ENCODE measurements around the gene VSX1.

Gene VSX1

DNA sequence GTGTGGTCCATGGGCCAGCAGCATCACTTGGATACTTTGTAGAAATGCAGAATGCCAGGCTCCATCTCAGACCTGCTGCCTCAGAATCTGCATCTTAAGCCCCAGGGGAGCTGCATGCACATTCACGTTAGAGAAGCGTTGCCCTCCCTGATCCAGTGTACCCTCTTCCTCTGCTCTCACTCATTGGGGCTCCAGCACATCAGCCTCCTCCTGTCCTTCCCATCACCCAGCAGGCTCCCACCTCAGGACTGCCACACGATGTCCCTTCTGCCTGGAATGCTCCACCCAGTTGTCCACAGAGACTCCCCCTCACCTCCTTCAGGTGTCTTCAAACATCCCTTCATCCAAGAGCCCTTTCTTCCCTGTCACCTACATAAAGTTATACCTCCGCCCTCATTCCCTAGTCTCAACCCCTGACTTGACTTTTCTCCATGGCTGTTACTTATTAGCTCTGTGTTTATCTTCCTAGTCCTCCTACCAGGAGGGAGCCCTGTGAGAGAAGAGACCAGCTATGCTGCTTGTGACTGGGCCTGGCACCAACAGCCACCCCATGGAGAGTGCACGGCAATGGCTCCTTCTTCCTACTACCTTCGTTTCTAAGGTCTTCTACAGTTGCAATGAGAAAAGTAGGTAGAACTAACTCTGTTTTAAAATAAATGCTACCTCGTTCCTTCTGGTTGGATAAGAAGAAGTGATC is 20.7 kb downstream of the VSX1 start:
- TF ChIP-seq POLR2AphosphoS5 (IDR thresholded peaks at IDR 0.05; ENCODE audit: low read depth, low read length) (no peak), TAF1 (IDR thresholded peaks at IDR 0.05; ENCODE audit: borderline replicate concordance, insufficient read depth, low read length) (no peak), FOXP2 (optimal IDR thresholded peaks at IDR 0.05; ENCODE audit: borderline replicate concordance, extremely low read depth, extremely low read length, insufficient read depth) (no peak), SIN3A (IDR thresholded peaks at IDR 0.05; ENCODE audit: borderline replicate concordance, insufficient read depth, low read length) (no peak)
- TF ChIP-seq, protein P1, sequence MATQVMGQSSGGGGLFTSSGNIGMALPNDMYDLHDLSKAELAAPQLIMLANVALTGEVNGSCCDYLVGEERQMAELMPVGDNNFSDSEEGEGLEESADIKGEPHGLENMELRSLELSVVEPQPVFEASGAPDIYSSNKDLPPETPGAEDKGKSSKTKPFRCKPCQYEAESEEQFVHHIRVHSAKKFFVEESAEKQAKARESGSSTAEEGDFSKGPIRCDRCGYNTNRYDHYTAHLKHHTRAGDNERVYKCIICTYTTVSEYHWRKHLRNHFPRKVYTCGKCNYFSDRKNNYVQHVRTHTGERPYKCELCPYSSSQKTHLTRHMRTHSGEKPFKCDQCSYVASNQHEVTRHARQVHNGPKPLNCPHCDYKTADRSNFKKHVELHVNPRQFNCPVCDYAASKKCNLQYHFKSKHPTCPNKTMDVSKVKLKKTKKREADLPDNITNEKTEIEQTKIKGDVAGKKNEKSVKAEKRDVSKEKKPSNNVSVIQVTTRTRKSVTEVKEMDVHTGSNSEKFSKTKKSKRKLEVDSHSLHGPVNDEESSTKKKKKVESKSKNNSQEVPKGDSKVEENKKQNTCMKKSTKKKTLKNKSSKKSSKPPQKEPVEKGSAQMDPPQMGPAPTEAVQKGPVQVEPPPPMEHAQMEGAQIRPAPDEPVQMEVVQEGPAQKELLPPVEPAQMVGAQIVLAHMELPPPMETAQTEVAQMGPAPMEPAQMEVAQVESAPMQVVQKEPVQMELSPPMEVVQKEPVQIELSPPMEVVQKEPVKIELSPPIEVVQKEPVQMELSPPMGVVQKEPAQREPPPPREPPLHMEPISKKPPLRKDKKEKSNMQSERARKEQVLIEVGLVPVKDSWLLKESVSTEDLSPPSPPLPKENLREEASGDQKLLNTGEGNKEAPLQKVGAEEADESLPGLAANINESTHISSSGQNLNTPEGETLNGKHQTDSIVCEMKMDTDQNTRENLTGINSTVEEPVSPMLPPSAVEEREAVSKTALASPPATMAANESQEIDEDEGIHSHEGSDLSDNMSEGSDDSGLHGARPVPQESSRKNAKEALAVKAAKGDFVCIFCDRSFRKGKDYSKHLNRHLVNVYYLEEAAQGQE (IDR thresholded peaks at IDR 0.05; ENCODE audit: insufficient read depth in 1 of 2, low read depth in 2 of 2, low read length in 2 of 2), result no peak

- no peak for TF ChIP-seq TAF1 (IDR thresholded peaks at IDR 0.05; ENCODE audit: borderline replicate concordance, insufficient read depth, low read length)
- TF ChIP-seq SIN3A (IDR thresholded peaks at IDR 0.05; ENCODE audit: borderline replicate concordance, insufficient read depth, low read length), result no peak
- no peak for TF ChIP-seq POLR2AphosphoS5 (IDR thresholded peaks at IDR 0.05; ENCODE audit: low read depth, low read length)
- TF ChIP-seq, protein P1 (IDR thresholded peaks at IDR 0.05; ENCODE audit: insufficient read depth in 1 of 2, low read depth in 2 of 2, low read length in 2 of 2), result no peak
- TF ChIP-seq FOXP2 (optimal IDR thresholded peaks at IDR 0.05; ENCODE audit: borderline replicate concordance, extremely low read depth, extremely low read length, insufficient read depth), result no peak
Observed at GRCh38 chr20:25059866-25060465, 22.0 kb downstream of the VSX1 start.

DNA sequence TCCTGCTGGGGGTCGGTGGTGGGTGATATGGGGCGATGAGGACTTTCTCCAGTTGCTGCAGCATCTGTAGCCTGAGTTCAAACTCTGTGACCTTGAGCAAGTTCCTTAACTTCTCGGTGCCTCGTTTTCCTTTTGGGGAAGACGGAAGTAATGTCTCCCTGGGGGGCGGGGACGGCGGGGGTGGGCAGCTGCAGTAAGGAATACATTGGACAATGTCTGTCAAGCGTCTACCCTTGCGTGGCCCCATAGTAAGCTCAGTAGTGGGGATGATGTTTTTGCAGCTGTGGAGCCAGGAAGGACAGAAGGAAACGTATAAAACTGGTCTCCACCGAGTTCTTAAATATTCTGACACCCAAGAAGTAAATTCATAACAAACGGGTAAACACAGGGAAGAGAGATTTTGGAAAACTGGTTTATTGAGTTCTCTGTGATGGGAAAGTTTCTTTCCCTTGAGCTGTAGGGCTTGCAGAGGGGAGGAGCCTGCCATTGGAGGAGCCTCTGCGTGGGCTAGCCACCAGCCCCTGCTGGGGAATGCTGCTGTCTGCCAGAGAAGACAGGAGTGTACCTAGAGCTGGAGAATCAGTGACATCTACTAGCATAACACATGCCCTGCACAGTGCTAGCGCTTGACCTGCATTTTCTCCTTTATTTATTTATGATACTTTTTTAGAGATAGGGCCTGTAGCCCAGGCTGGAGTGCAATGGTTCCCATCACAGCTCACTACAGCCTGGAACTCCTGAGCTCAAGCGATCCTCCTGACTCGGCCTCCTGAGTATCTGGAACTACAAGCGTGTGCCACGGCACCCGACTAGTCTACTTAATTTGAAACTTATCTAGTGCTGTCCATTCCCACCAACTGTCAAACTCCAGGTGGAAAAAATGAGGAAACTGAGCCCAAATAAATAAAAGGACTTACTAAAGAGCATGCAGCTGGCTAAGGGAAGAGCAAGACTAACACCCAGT is 22.8 kb downstream of the VSX1 start:
- TF ChIP-seq SIN3A (IDR thresholded peaks at IDR 0.05; ENCODE audit: borderline replicate concordance, insufficient read depth, low read length) (no peak), POLR2AphosphoS5 (IDR thresholded peaks at IDR 0.05; ENCODE audit: low read depth, low read length) (no peak), TAF1 (IDR thresholded peaks at IDR 0.05; ENCODE audit: borderline replicate concordance, insufficient read depth, low read length) (no peak), FOXP2 (optimal IDR thresholded peaks at IDR 0.05; ENCODE audit: borderline replicate concordance, extremely low read depth, extremely low read length, insufficient read depth) (no peak)
- TF ChIP-seq, protein P1 (IDR thresholded peaks at IDR 0.05; ENCODE audit: insufficient read depth in 1 of 2, low read depth in 2 of 2, low read length in 2 of 2), result no peak

DNA sequence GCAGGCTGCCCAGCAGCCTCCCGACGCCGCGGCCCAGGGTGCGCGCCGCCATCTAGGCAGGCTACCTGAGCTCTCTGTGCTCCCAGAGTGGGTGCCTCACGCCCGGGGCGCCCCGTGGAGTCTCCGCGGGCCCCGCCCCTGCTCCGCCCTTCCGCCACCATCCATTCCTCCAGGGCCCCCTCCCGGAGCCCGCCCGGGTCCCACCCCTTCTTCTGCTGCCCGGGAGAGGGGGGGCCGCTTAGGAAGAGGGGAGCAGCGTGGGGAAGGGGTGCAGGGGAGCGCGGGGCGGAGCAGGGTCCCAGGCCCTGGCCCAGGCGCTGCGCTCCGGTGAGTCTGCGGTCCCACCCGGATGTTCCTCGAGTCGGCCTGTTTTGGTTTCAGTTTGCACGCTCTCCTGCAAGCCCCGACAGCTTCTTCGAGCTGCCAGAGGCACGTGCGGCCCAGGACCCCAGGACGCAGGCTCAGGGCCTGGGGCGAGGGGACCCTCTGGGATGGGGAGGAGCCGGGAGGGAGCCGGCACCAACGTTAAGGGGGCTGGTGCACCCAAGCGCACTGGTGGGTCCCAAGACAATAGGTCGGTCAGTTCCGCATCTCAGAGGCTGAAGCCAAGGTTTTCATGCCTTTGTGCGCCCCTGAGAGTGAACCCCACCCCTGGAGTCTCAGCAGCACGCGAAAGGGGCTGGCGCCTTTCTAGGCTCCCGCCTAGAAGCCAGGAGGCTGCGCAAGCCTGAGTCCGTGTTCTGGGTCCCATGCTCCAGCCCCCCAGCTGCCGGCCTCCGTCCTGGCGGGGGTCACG is 23.7 kb downstream of the VSX1 start, which contains the start of gene ACSS1:
Gene ACSS1, minus strand, starts transcription at position 89 of the 796 bp plus-strand sequence. Its CDS starts 37 bp downstream, at position 52.
- TF ChIP-seq, protein P1 (IDR thresholded peaks at IDR 0.05; ENCODE audit: insufficient read depth in 1 of 2, low read depth in 2 of 2, low read length in 2 of 2), result no peak
- TF ChIP-seq POLR2AphosphoS5 (IDR thresholded peaks at IDR 0.05; ENCODE audit: low read depth, low read length) (no peak), SIN3A (IDR thresholded peaks at IDR 0.05; ENCODE audit: borderline replicate concordance, insufficient read depth, low read length) (no peak), TAF1 (IDR thresholded peaks at IDR 0.05; ENCODE audit: borderline replicate concordance, insufficient read depth, low read length) (no peak), FOXP2 (optimal IDR thresholded peaks at IDR 0.05; ENCODE audit: borderline replicate concordance, extremely low read depth, extremely low read length, insufficient read depth) (no peak)

All from PFSK-1 (cell line).